ENCODE data around the gene ADGRG3. TPM values are rescaled to one million over a fixed set of nuclear protein-coding genes. Genes with fewer than 3 reads are reported as not detected.

ADGRG3 gene
- total and polyA plus RNA-seq, 2 of the 8 experiments (the other 6 are each of a cell fraction or from before 2014, with no cell fraction given), result 0.28 to 0.98 TPM

GRCh38 chr16:57722651-57723050 lies 54.5 kb downstream of the ADGRG3 start:
- Histone ChIP-seq H2AFZ (ENCODE audit: low read length) (no peak overlapping the region), H2BK12ac (ENCODE audit: low read depth, low read length) (no peak overlapping the region), H4K20me1 (replicated peaks in 1 of 2; ENCODE audit: control insufficient read depth in 1 of 2, insufficient read depth in 2 of 2, low read length in 2 of 2) (no peaks in the 10 kb centered on the region), H3K79me1 (ENCODE audit: low read depth, low read length) (no peaks in the 10 kb centered on the region), H3K23me2 (ENCODE audit: low read depth, low read length) (no peaks in the 10 kb centered on the region), H3K27ac (ENCODE audit: low read depth, low read length) (no peak overlapping the region), H3K23ac (ENCODE audit: insufficient read length) (no peak overlapping the region), H2AK5ac (ENCODE audit: low read depth, low read length) (no peak overlapping the region), H2BK20ac (ENCODE audit: low read length) (no peak overlapping the region), H3K27me3 (replicated peaks in 1 of 4; ENCODE audit: control insufficient read depth in 3 of 4, extremely low read depth in 1 of 4, insufficient read depth in 3 of 4, low read length in 3 of 4) (no peaks in the 10 kb centered on the region; a peak in 1 of 7 replicates), H4K8ac (ENCODE audit: extremely low read depth, insufficient read depth, low read length) (peak overlapping the region; percentile 35), H3K36me3 (ENCODE audit: control insufficient read depth in 2 of 4, insufficient read depth in 4 of 4, low read length in 3 of 4) (no peaks in the 10 kb centered on the region), H2BK5ac (ENCODE audit: low read depth, low read length) (no peak overlapping the region), H4K5ac (ENCODE audit: insufficient read length, low read depth, low read length) (no peak overlapping the region), H3K4me2 (ENCODE audit: insufficient read depth in 1 of 2, low read depth in 2 of 2, low read length in 2 of 2) (no peak overlapping the region), H3K79me2 (ENCODE audit: control insufficient read depth in 1 of 2, insufficient read depth in 2 of 2, low read length in 2 of 2) (no peaks in the 10 kb centered on the region), H3K9ac (replicated peaks in 1 of 4; ENCODE audit: extremely low read depth in 1 of 4, low read depth in 3 of 4, low read length in 3 of 4) (no peak overlapping the region), H4K91ac (replicated peaks; ENCODE audit: insufficient read length, low read length) (no peak overlapping the region), H3K9me3 (ENCODE audit: insufficient read depth in 2 of 2, low read depth in 1 of 2, low read length in 1 of 2) (no peaks in the 10 kb centered on the region), H3K56ac (replicated peaks; ENCODE audit: insufficient read length, low read depth, low read length) (no peak overlapping the region), H3K14ac (ENCODE audit: insufficient read length) (no peak overlapping the region), H3K4ac (replicated peaks; ENCODE audit: insufficient read length, low read depth, low read length) (no peak overlapping the region), H2BK15ac (ENCODE audit: low read length) (no peak overlapping the region), H3K4me3 (ENCODE audit: extremely low read depth in 1 of 4, insufficient read depth in 2 of 4, low read depth in 3 of 4, low read length in 4 of 4) (no peak overlapping the region), H3K18ac (ENCODE audit: extremely low read depth, low read length) (no peak overlapping the region), H2BK120ac (replicated peaks; ENCODE audit: low read depth, low read length) (no peak overlapping the region), H3K4me1 (replicated peaks in 1 of 4; ENCODE audit: control insufficient read depth in 3 of 4, insufficient read depth in 4 of 4, low read length in 3 of 4) (no peaks in the 10 kb centered on the region)
- WGBS, 2 experiments (ENCODE audit: extremely low coverage in 1 of 2, insufficient coverage in 1 of 2, insufficient read length in 1 of 2, insufficient replicate concordance in 2 of 2, low coverage in 1 of 2, low lambda C conversion rate in 2 of 2, missing lambda C conversion rate in 1 of 2), result 82% methylated on average over 11 of the region's 11 CpGs; no CpG with 5 or more reads in 1 of the 2 experiments
- DNase-seq (ENCODE audit: low read depth in 1 of 2, low spot score in 2 of 2), result no peak
- ChIA-PET POLR2A (ENCODE audit: partially characterized antibody) (interaction anchor here (1.3 kb wide), 1 partner anchor 13 kb away, joined by 7 read pairs; the partner anchor contains the start of gene KATNB1), CTCF (ENCODE audit: partially characterized antibody) (interaction anchor here (0.6 to 6.6 kb wide), 50 partner anchors 9 to 765 kb away, joined by 3 to 48 read pairs (median 4); partner anchors contain the start of gene ADGRG3)
- FAIRE-seq, result no peak
- TF ChIP-seq E2F6 (IDR thresholded peaks at IDR 0.05) (no peak), SRF (IDR thresholded peaks at IDR 0.05; ENCODE audit: low read depth, low read length) (no peak), ASH2L (IDR thresholded peaks at IDR 0.05; ENCODE audit: low read length) (no peak)
